HG03108 (cell line): ENCODE results near the gene MAGI1.

Experiments
- ATAC-seq: cut with Tn5 transposase; IDR thresholded peaks from one replicate; pipeline ENCODE4 v1.9.1; 2021; ENCODE audit warnings: moderate library complexity; ENCODE audit not compliant: unreplicated experiment

MAGI1 gene

DNA sequence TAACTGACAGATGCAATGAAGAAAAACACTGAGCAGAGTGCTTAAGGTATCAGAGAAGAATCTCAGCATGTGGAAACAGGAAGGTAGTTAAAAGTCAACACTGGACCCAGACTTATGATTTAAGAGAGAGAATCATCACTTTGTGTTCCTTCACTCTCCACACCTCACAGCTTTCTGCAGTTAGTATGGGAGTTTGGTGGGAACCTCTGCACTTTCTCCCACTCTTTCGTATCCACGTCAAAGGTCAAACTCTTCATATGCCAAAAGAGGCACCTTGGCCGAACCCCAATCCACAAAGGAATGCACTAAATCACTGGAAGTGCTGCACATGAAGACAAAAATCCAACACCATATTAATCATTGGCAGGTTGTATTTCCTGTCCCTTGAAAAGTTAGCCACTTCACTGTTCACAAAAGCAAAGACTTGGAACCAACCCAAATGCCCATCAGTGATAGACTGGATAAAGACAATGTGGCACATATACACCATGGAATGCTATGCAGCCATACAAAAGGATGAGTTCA, 361.2 kb downstream of the MAGI1 start:
- ATAC-seq = no peak

- no peak for ATAC-seq
Observed at GRCh38 chr3:65676580-65676979, 362.1 kb downstream of the MAGI1 start.

DNA sequence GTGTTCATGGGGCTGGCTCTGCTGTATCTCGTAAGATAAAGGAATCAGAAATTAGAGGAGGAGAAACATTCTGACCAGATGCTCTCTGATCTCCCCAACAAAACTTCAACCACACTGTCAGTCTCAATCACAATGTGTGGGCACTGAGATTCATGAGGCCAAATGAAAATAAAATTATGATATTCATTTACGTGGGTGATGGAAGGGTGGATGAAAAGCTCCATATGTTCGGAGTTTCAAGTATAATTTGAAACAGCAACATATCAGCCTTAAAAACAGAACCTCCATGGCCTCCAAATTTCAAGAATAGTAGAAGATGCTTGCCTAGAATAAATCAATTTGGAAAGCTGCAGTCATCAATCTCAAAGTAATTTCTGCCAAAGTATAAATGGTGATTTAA, 363.7 kb downstream of the MAGI1 start:
- no peak for ATAC-seq

- ATAC-seq = no peak
Observed at GRCh38 chr3:65674226-65674625, 364.5 kb downstream of the MAGI1 start.

- ATAC-seq = no peak
Observed at GRCh38 chr3:65672871-65673815, 365.6 kb downstream of the MAGI1 start.

- no peak for ATAC-seq
Observed at GRCh38 chr3:65672061-65672460, 366.7 kb downstream of the MAGI1 start.

DNA sequence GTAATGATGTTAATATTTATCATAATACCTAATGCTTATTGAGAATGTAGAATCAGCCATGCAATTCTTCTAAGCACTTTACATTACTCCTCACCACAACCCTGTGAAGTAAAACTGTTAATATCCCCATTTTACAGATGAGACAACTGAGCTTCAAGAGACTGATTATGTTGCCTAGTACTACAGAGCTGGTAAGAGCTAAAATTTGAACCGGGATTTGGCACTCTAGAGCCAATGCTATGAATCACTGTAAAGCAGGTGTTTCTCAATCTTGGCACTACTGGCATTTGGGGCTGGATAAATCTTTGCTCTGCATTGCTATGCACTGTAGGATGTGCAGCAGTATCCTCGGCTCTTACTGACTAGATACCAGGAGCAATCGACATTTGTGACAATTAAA, 367.7 kb downstream of the MAGI1 start:
- ATAC-seq = no peak

DNA sequence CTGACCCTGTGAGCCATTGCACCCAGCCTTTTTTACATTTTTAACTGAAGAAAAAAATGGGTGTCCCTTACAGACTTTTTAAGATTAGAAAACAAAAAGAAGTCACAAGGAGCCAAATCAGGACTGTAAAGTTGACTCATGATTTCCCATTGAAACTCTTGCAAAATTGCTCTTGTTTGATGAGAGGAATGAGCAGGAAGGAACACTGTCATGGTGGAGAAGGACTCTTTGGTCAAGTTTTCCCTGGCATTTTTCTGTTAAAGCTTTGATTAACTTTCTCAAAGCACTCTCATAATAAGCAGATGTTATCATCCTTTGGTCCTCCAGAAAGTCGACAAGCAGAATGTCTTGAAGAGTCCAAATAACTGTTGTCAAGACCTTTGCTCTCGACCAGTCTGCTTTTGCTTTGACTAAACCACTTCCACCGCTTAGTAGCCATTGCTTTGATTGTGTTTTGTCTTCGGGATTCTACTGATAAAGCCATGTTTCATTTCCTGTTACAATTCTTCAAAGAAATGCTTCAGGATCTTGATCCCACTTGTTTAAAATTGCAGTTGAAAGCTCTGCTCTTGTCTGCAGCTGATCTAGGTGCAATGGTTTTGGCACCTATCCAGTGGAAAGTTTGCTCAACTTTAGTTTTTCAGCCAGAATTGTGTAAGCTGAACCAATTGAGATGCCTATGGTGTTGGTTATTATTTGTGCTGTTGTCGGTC, 369.4 kb downstream of the MAGI1 start:
- no peak for ATAC-seq

- no peak for ATAC-seq
Observed at GRCh38 chr3:65667963-65668362, 370.8 kb downstream of the MAGI1 start.

DNA sequence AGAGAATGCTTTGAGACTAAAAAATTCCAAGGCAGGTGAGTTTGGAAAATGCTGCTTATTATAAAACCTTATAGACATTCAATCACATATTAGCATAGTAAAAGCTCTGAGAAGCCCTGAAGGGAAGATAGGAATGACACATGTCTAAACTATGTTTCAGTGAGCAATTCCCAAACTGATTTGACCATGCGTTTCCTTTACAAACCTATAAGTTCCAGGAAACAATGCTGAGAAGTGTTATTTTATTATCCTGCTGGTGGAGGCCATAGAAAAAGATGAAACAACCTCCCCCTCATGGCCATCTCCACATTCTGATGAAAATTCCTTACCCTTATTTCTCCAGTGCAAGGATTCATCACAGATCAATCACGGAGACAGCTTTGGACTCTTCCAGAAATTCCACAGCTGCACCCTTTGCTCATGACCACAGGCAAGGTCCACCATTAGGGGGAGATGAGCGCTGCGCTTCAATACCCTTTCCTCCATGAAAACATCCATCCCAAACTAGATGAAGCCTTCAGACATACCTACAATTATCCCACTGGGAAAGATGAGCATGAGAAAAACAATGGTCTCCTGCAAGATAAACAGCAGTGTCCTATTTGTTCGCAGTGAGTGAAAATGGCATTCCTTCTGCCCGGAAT, 372.1 kb downstream of the MAGI1 start:
- ATAC-seq = no peak

- ATAC-seq = no peak
Observed at GRCh38 chr3:65665915-65666314, 372.8 kb downstream of the MAGI1 start.

DNA sequence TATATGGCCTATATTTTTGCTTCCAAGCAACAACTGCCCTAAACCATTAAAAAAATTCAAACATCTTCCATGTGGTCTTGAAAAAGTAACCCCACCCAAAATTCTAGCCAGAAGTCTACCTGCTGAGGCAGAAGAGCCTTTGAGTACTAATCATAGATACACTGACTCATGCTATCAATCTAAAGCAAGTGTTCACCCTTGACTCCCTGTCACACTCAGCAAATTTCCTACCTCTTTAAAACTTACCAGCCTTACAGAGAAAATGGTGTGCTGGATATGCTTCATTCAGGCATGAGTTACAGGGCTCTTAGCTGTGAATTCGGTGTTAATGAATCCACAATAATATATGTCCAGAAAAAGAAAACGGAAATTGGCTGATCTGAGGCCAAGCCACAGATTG, 373.8 kb downstream of the MAGI1 start:
- ATAC-seq = no peak

GRCh38 chr3:65664446-65664845, 374.3 kb downstream of the MAGI1 start:
- no peak for ATAC-seq

GRCh38 chr3:65662095-65662494, 376.6 kb downstream of the MAGI1 start:
- ATAC-seq = no peak

- ATAC-seq = no peak
Observed at GRCh38 chr3:65660000-65660598, 378.6 kb downstream of the MAGI1 start.

DNA sequence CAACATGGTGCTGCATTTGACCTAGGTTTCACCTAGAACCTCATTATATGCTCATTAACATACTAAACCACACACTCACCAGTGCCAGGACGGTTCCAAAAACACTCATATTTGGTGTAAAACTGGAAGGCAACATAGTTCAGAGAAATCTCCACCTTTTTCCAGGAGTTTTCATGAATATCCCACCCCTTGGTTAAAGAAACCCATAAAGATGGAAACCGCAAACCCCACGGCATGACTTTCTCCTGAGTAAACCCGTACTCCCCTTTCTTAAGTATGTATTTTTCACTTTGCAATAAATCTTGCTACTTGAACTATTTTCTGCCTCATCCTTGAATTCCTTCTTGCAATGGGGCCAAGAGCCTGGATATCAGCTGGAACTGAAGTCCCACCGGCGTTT, 379.3 kb downstream of the MAGI1 start:
- no peak for ATAC-seq

DNA sequence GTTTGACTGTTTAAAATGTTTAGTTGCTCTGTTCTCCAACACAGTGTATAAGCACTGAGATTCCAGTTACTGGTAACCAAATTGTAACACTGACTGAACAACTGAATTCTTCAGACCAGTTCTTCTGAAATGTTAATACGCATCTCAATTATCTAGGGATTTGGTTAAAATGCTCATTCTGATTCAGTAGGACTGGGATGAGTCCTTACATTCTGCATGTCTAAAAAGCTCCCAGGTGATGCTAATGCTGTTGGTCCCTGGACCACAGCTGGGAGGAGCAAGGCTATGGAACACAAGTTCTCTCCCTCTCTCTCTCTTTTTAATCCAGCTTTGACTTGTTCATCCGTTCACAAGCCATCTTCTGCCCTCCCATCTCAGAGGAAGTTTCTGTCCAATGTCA, 380.3 kb downstream of the MAGI1 start:
- no peak for ATAC-seq

- no peak for ATAC-seq
Observed at GRCh38 chr3:65655061-65655460, 383.7 kb downstream of the MAGI1 start.

- ATAC-seq = no peak
Observed at GRCh38 chr3:65653731-65654130, 385.0 kb downstream of the MAGI1 start.

DNA sequence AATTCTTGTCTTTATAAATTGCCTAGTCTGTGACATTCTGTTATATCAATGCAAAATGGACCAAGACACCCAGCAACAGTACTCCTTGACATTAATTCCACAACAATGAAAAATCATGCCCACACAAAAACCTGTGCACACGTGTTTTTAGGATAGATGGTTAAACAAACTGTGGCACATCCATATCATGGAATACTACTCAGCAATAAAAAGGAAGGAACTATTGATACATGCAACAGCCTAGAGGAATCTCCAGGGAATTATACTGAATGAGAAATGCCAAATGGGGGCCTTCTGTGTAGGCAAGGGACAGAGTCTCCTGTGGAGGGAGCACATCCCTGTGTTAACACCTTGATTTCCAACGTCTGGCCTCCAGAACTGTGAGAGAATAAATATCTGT, 388.5 kb downstream of the MAGI1 start:
- ATAC-seq = no peak

DNA sequence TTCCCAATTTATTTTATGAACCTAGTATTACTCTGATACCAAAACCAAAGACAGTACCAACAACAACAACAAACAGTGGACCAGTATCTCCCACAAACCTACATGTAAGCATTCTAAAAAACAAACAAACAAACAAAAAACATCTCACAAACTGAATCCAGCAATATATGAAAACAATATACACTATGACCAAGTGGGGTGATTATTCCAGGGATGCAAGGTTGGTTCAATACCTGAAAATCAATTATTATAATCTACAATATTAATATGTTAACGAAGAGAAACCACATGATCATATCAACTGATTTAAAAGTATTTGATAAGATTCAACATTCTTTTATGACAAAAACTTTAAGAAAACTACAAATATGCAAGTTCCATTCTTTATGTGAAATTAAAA, 391.3 kb downstream of the MAGI1 start:
- no peak for ATAC-seq
